B cell (primary cell): ENCODE results near the gene REST. TPM values are rescaled to one million over a fixed set of nuclear protein-coding genes. Genes with fewer than 3 reads are reported as not detected.

Experiments used
- ATAC-seq: fragments of 200-7000 bp; cut with Tn5 transposase; one replicate; pipeline ENCODE4 v1.10.0; 2021; ENCODE audit warnings: low read depth, mild to moderate bottlenecking, moderate number of reproducible peaks, moderate library complexity
- CTCF ChIA-PET: fragments of 350-600 bp; sonication (Branson Sonifier 250); formaldehyde crosslinking; loops from one replicate; lab custom pipeline; 2021; ENCODE audit warnings: antibody characterized with exemption, inconsistent platforms; lab: Charles Lee
- POLR2A ChIA-PET: fragments of 350-600 bp; sonication (Branson Sonifier 250); formaldehyde crosslinking; loops from one replicate; lab custom pipeline; 2021; ENCODE audit warnings: antibody characterized with exemption; lab: Charles Lee
- DNase-seq: peaks from one replicate; pipeline ENCODE4 v3.0.0; 2013
- H2AFZ ChIP-seq: 2 replicates; pipeline ENCODE4 v1.6.1; 2012; ENCODE audit warnings: mild to moderate bottlenecking, low read depth, low read length; ENCODE audit not compliant: insufficient read depth, poor library complexity, severe bottlenecking
- H3K27ac ChIP-seq, 2 donors: 1 replicate in 1 of 2; 2 replicates in 1 of 2; pipeline ENCODE4 v1.5.1; 2012 to 2013; ENCODE audit warnings: low read length in 2 of 2, mild to moderate bottlenecking in 2 of 2, moderate library complexity in 1 of 2
- H3K27me3 ChIP-seq, 4 experiments: fragments of 200-600 bp in 1 of 4; sonication (generic) in 1 of 4; replicated peaks in 1 of 4; 1 replicate in 2 of 4; 2 replicates in 2 of 4; pipeline versions ENCODE4 v1.6.1 to v1.7.0; 2013 to 2016; ENCODE audit warnings: low read length in 3 of 4, mild to moderate bottlenecking in 2 of 4, mixed read lengths in 1 of 4, moderate library complexity in 1 of 4; ENCODE audit not compliant: insufficient read depth in 4 of 4, control insufficient read depth in 3 of 4; ENCODE audit errors: control extremely low read depth in 1 of 4
- H3K36me3 ChIP-seq, 2 experiments: replicated peaks in 1 of 2; 1 replicate in 1 of 2; 2 replicates in 1 of 2; pipeline versions ENCODE4 v1.6.1 to v1.7.1; 2013; ENCODE audit warnings: low read length in 1 of 2; ENCODE audit not compliant: insufficient read depth in 2 of 2, control insufficient read depth in 1 of 2; ENCODE audit errors: control extremely low read depth in 1 of 2, extremely low read depth in 1 of 2
- H3K4me1 ChIP-seq, 2 donors: fragments of 200-600 bp in 1 of 2; sonication (generic) in 1 of 2; 1 replicate in 1 of 2; 2 replicates in 1 of 2; pipeline versions ENCODE4 v1.5.1 to v1.6.1; 2013 to 2017; ENCODE audit warnings: low read length in 2 of 2; ENCODE audit not compliant: control insufficient read depth in 2 of 2, insufficient read depth in 2 of 2
- H3K4me2 ChIP-seq: replicated peaks from 2 replicates; pipeline ENCODE3; 2012; ENCODE audit warnings: mild to moderate bottlenecking, low read depth, low read length; ENCODE audit not compliant: poor library complexity, severe bottlenecking
- H3K4me3 ChIP-seq, 5 experiments: fragments of 200-600 bp in 1 of 5; sonication (generic) in 1 of 5; 1 replicate in 3 of 5; 2 replicates in 2 of 5; pipeline versions ENCODE4 v1.5.1 to v1.7.0; 2011 to 2016; ENCODE audit warnings: low read length in 4 of 5, mild to moderate bottlenecking in 4 of 5, low read depth in 2 of 5, control low read depth in 1 of 5, moderate library complexity in 1 of 5; ENCODE audit not compliant: insufficient read depth in 1 of 5; ENCODE audit errors: control extremely low read depth in 1 of 5, extremely low read depth in 1 of 5
- H3K79me2 ChIP-seq: fragments of 200-600 bp; sonication (generic); one replicate; pipeline ENCODE4 v1.6.0; 2016; ENCODE audit warnings: low read length; ENCODE audit not compliant: control insufficient read depth, insufficient read depth
- H3K9ac ChIP-seq: fragments of 200-600 bp; sonication (generic); 2 replicates; pipeline ENCODE4 v1.6.1; 2017; ENCODE audit warnings: mild to moderate bottlenecking, low read length, moderate library complexity
- H3K9me3 ChIP-seq, 3 donors: one replicate each; pipeline versions ENCODE4 v1.6.1 to v1.7.1; 2013; ENCODE audit warnings: low read length in 2 of 3; ENCODE audit not compliant: control insufficient read depth in 2 of 3, insufficient read depth in 1 of 3; ENCODE audit errors: control extremely low read depth in 1 of 3
- H4K20me1 ChIP-seq: 2 replicates; pipeline ENCODE4 v1.6.0; 2012; ENCODE audit warnings: mild to moderate bottlenecking, low read length; ENCODE audit not compliant: insufficient read depth, control insufficient read depth, poor library complexity, severe bottlenecking
- H3K27ac Mint-ChIP-seq: one replicate; pipeline ENCODE4 v1.8.0; 2021; ENCODE audit warnings: mixed read lengths
- H3K27me3 Mint-ChIP-seq: one replicate; pipeline ENCODE4 v1.8.0; 2021; ENCODE audit warnings: mixed read lengths
- H3K4me1 Mint-ChIP-seq: one replicate; pipeline ENCODE4 v1.8.0; 2021; ENCODE audit warnings: mixed read lengths
- H3K4me3 Mint-ChIP-seq: one replicate; pipeline ENCODE4 v1.8.0; 2021; ENCODE audit warnings: mixed read lengths
- H3K9me3 Mint-ChIP-seq: one replicate; pipeline ENCODE4 v1.8.0; 2022; ENCODE audit warnings: mixed read lengths; ENCODE audit not compliant: insufficient read depth
- EZH2 ChIP-seq: IDR thresholded peaks from 2 replicates; pipeline ENCODE4 v1.6.1; 2012; ENCODE audit warnings: borderline replicate concordance, low read depth, mild to moderate bottlenecking, moderate library complexity, low read length; ENCODE audit not compliant: insufficient read depth, poor library complexity, severe bottlenecking
- WGBS: methylation state at CpG from one replicate; pipeline ENCODE4 v1.1.5; 2013; ENCODE audit warnings: missing lambda C conversion rate; ENCODE audit not compliant: insufficient coverage; 5-methylcytosine and 5-hydroxymethylcytosine counted together
- intact Hi-C: fragments of 100-400 bp; cut with micrococcal nuclease; formaldehyde crosslinking; loops from one replicate; pipeline ENCODE4 v1.10.0; 2022
- polyA minus RNA-seq: library from RNA; depleted of rRNA, polyadenylated mRNA; stranded (reverse); fragments of >200 nt; gene quantifications from 2 replicates; pipeline ENCODE4 v1.2.3, GENCODE V29; 2012
- polyA plus RNA-seq: library from polyadenylated mRNA; depleted of rRNA; stranded (reverse); fragments of >200 nt; gene quantifications from 2 replicates; pipeline ENCODE4 v1.2.3, GENCODE V29; 2012
- total RNA-seq, 2 donors: library from RNA; stranded (reverse); fragments of 120-200 nt in 1 of 2; gene quantifications; 1 replicate in 1 of 2; 2 replicates in 1 of 2; pipeline versions ENCODE4 v1.2.3 to v1.2.4, GENCODE V29; 2013 to 2022
- TF ChIP-seq, protein P1 (sequence below): fragments of 200-600 bp; IDR thresholded peaks from one replicate; pipeline ENCODE4 v1.8.0; 2022; ENCODE audit warnings: antibody characterized with exemption, mild to moderate bottlenecking

REST gene, protein sequence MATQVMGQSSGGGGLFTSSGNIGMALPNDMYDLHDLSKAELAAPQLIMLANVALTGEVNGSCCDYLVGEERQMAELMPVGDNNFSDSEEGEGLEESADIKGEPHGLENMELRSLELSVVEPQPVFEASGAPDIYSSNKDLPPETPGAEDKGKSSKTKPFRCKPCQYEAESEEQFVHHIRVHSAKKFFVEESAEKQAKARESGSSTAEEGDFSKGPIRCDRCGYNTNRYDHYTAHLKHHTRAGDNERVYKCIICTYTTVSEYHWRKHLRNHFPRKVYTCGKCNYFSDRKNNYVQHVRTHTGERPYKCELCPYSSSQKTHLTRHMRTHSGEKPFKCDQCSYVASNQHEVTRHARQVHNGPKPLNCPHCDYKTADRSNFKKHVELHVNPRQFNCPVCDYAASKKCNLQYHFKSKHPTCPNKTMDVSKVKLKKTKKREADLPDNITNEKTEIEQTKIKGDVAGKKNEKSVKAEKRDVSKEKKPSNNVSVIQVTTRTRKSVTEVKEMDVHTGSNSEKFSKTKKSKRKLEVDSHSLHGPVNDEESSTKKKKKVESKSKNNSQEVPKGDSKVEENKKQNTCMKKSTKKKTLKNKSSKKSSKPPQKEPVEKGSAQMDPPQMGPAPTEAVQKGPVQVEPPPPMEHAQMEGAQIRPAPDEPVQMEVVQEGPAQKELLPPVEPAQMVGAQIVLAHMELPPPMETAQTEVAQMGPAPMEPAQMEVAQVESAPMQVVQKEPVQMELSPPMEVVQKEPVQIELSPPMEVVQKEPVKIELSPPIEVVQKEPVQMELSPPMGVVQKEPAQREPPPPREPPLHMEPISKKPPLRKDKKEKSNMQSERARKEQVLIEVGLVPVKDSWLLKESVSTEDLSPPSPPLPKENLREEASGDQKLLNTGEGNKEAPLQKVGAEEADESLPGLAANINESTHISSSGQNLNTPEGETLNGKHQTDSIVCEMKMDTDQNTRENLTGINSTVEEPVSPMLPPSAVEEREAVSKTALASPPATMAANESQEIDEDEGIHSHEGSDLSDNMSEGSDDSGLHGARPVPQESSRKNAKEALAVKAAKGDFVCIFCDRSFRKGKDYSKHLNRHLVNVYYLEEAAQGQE
- total RNA-seq (59.4 and 61.1 TPM in 2 replicates), polyA plus RNA-seq (6.2 and 10.7 TPM in 2 replicates), polyA minus RNA-seq (38.4 and 72.3 TPM in 2 replicates)
- 51.6 TPM for total RNA-seq (2013)

DNA sequence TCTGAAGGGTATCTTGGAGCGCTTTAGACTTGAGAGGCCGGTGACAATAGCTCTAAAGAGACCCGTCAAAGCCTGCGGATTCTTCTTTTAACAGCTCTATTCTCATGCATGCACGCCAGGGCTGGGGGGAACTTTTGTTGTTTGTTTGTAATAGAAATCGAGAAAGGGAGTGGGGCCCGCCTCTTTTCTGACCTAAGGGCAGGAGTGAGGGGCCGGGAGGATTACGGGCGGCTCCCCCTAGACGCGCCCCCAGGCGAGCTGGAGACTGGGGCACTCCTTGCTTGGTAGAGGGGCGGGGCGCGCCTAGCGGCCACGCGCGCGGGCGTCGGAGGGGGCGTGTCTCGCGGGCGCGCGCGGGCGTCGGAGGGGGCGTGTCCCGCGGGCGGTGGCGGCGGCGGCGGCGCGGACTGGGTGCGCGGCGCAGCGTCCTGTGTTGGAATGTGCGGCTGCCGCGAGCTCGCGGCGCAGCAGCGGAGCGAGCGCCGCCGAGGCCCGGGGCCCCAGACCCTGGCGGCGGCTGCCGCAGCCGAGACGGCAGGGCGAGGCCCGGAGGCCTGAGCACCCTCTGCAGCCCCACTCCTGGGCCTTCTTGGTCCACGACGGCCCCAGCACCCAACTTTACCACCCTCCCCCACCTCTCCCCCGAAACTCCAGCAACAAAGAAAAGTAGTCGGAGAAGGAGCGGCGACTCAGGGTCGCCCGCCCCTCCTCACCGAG lies at the start of gene REST:
Gene REST (plus strand): TSS at position 412 of the 717 bp plus-strand sequence. CDS start 2,739 bp downstream, outside the sequence.
- Mint-ChIP-seq H3K27ac (peak within 1 kb of the TSS; percentile 92), H3K4me3 (peak within 1 kb of the TSS; percentile 93), H3K27me3 (peaks cover 3% of the 10 kb centered on the region), H3K9me3 (no peaks in the 10 kb centered on the region), H3K4me1 (peaks cover 42% of the 10 kb centered on the region)
- Histone ChIP-seq H3K4me1 (peaks cover 29 to 35% of the 10 kb centered on the region in 2 donors), H2AFZ (peak within 1 kb of the TSS; percentile 92), H3K4me3 (peak within 1 kb of the TSS; percentile 62 to 98 (median 88)), H3K27me3 (no peaks in the 10 kb centered on the region), H3K79me2 (peaks cover 26% of the 10 kb centered on the region), H3K27ac (peak within 1 kb of the TSS; percentile 47 to 77), H3K36me3 (no peaks in the 10 kb centered on the region), H3K4me2 (peak within 1 kb of the TSS; percentile 94), H4K20me1 (peaks cover 26% of the 10 kb centered on the region), H3K9ac (peak within 1 kb of the TSS; percentile 89), H3K9me3 (no peaks in the 10 kb centered on the region)
- ChIA-PET POLR2A (interaction anchor here (0.9 to 1.6 kb wide), 4 partner anchors 70 to 471 kb away, joined by 3 to 11 read pairs (median 4); partner anchors contain the start of genes NOA1, PAICS and POLR2B), CTCF (interaction anchor here (1.0 to 2.5 kb wide), 5 partner anchors 10 to 959 kb away, joined by 3 to 12 read pairs (median 5); partner anchors contain the start of genes CEP135, NOA1, PAICS and POLR2B)
- peak; percentile 65 for ATAC-seq
- WGBS, result under 1% methylated on average over 66 of the region's 74 CpGs
- TF ChIP-seq, protein P1, sequence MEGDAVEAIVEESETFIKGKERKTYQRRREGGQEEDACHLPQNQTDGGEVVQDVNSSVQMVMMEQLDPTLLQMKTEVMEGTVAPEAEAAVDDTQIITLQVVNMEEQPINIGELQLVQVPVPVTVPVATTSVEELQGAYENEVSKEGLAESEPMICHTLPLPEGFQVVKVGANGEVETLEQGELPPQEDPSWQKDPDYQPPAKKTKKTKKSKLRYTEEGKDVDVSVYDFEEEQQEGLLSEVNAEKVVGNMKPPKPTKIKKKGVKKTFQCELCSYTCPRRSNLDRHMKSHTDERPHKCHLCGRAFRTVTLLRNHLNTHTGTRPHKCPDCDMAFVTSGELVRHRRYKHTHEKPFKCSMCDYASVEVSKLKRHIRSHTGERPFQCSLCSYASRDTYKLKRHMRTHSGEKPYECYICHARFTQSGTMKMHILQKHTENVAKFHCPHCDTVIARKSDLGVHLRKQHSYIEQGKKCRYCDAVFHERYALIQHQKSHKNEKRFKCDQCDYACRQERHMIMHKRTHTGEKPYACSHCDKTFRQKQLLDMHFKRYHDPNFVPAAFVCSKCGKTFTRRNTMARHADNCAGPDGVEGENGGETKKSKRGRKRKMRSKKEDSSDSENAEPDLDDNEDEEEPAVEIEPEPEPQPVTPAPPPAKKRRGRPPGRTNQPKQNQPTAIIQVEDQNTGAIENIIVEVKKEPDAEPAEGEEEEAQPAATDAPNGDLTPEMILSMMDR, result no peak
- TF ChIP-seq EZH2, result no peak
- intact Hi-C loops, result loop anchor here (1.0 to 5.0 kb wide), 8 partner anchors 70 to 1510 kb away; partner anchors contain the start of genes CEP135, CLOCK, NOA1 and PPAT
- DNase-seq, result peak; percentile 92
